Dedifferentiated amniotic fluid mesenchymal stem cell (primary cell): ENCODE data around the gene ZNF726.
"Not testable (repeated sequence)": the region's sequence is repeated elsewhere in the genome, so short reads cannot be mapped to it uniquely, and the experiment has no call there.

Experiments used
- DNase-seq: peaks from one replicate; pipeline ENCODE4 v3.0.0-alpha.2; 2016; ENCODE audit errors: extremely low spot score

The ZNF726 gene

DNA sequence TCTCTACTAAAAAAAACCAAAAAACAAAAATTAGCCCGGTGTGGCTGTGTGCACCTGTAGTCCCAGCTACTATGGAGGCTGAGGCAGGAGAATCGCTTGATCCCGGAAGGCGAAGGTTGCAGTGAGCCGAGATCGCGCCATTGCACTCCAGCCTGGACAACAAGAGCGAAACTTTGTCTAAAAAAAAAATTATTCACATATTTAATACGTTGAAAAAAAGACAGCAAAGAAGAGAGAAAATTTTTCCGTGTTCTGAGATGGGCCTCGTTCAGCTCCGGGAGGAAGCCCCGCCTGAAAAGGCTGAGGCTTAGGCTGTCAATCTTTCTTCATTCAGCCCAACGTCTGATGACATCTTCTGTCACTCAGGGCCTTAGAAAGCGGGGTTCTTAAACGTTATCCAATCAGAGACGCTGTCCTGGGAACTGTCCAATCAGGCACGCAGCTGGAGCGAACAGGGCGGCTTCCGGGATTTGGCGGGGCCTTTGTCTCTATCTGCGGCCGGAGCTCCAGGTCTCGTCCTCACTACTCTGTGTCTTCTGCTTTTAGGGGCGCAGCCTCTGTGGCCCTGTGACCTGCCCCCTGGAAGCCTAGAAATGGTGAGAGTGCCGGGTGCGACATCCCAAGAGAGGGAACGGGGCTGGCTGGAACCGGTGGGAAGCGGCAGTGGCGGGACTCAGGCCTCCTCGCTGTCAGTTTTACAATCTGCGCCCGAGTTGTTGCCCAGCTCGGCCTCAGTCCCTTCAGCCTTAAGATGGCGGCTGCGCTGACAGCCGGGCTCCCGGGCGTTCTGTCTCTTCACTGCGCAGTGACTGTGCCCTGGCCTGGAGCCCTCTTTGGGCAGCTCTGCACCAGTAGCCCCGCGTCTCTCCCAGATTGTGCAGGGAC is at the start of gene ZNF726:
Gene ZNF726 (plus strand): TSS at position 485 of the 885 bp plus-strand sequence. CDS start 109 bp downstream, at position 594.
- peak; percentile 98 for DNase-seq

DNA sequence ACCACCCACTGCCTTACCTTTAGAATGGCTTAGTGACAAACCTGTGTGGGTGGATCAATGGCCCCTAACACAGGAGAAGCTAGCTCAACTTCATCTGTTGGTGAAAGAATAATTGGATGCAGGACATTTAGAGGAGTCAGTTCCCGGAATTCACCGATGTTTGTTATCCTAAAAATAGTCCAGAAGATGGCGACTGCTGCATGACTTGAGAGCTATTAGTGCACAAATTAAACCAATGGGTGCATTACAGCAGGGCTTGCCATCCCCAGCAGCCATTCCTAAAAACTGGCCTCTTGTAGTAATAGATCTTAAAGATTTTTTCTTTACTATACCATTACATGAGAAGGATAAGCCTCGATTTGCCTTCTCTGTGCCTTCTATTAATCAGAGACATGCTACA is 46.8 kb upstream of the ZNF726 start:
- DNase-seq: no peak

- DNase-seq: no peak
Measured at GRCh38 chr19:23868630-23869029, 46.1 kb upstream of the ZNF726 start.

DNA sequence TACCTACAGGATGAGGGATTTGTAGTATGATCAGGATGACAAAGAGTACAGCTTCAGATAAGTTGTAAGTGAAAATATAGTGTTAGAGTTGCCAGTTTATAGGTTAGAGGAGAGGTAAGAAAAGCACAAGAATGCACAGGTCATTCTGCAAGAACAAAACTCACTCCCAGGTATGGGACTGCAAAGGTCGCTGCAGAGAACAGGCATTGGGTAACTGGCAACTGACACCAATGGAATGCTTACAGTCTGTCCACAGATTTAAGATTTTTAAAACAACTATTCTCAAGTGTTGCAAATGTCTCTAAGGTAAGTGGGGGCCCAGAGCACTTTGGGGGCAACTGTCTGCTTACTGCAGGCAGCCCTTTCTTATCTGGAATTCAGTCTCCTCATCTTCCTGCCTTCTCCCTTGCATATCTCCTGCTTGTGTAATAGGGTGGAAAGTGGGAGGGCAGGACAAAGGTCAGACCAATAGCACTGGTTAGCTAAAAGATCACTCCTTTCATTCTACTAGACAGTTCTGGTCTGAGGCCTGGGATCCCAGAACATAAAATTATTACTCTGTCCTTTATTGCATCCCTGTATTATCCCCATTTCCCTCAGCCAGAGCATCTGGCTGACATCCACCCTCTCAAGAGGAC is 42.3 kb upstream of the ZNF726 start:
- DNase-seq: no peak

GRCh38 chr19:23876261-23876660 is 38.4 kb upstream of the ZNF726 start:
- DNase-seq: no peak

DNA sequence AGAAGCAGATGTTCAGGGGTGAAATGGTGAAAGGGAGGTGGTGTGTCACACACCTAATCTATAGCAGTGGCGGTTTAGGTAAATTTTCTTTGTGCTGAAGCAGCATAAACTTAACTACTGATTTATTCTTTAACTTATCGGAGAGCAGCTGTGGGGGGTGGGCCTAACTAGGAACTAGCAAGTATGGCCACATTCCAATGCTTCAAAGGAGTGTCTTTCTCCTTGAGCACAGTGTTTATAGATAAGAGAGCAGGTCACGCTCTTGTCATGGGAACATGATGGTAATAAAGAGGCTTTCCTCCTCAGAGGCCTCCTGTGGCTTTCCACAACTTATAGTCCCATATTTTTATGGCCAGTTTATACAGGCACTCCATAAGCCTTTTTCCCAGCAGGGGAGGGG is 37.9 kb upstream of the ZNF726 start:
- not testable (repeated sequence) for DNase-seq

- no peak for DNase-seq
Measured at GRCh38 chr19:23882493-23882892, 32.2 kb upstream of the ZNF726 start.

GRCh38 chr19:23884363-23884762 is 30.3 kb upstream of the ZNF726 start:
- DNase-seq: no peak

- DNase-seq: no peak
Measured at GRCh38 chr19:23887642-23888041, 27.0 kb upstream of the ZNF726 start.

DNA sequence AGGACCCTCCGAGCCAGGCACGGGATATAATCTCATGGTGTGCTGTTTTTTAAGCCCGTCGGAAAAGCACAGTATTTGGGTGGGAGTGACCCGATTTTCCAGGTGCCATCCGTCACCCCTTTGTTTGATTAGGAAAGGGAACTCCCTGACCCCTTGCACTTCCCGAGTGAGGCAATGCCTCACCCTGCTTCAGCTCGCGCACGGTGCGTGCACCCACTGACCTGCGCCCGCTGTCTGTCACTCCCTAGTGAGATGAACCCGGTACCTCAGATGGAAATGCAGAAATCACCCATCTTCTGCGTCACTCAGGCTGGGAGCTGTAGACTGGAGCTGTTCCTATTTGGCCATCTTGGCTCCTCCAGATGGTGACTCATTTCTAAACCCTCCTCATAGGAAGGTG is 18.6 kb upstream of the ZNF726 start:
- DNase-seq: not testable (repeated sequence)

DNA sequence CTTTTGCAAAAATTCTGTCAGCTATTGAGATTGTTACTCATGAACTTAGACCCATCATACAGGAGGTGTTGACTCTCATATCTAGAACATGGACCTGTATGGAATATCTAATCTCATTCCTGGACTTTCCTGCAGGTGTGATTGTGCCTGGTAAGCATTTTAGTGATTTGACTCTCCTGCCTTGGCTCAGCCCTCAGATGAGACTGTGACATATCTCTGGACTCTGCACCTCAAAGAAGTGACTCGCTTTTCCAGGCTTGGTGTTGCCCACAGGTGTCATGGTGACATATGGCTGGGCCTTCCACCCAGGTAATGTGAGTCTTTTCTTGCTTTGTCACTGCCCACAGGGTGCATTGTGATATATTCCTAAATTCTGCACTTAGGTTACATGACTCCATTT is 17.8 kb upstream of the ZNF726 start:
- no peak for DNase-seq

DNA sequence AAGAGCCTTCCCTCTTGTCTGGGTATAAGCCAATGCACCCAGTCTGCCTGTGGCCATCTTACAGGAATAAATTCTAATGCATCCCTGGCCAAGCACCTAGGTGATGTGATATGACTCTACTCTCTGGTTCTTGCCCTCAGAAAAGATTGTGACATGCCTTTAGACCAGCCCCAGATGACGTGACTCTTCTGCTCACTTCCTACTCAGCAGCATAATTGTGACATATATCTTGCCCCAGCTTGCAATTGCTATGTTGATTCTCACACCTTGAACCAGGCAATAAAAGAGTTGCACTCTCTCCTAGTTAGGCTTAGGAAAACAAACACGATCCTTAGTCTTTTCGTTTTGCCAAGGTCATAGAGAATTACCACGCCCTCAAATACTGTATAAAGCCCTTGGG is 13.3 kb upstream of the ZNF726 start:
- DNase-seq: no peak

- DNase-seq: no peak
Measured at GRCh38 chr19:23904406-23904805, 10.3 kb upstream of the ZNF726 start.

DNA sequence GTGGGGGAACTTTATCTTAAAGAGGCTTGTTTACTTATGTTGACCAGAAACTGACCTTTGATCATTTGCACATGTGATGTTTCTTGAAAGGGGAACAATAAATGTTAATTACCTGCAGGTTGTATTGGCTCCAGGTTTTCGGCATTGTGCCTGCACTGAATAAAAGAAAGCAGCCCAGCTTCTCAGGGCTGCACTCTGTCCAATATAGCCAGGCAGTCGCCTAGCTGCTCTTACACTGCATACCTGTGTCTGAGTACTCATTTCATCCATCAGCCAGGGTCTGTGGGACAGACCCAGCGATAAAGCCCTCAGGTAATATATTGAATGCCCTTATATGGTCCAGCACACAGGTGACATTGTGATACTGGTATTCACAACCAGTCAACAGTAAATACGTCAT is 8.9 kb upstream of the ZNF726 start:
- no peak for DNase-seq

GRCh38 chr19:23906835-23907234 is 7.9 kb upstream of the ZNF726 start:
- DNase-seq: no peak

DNA sequence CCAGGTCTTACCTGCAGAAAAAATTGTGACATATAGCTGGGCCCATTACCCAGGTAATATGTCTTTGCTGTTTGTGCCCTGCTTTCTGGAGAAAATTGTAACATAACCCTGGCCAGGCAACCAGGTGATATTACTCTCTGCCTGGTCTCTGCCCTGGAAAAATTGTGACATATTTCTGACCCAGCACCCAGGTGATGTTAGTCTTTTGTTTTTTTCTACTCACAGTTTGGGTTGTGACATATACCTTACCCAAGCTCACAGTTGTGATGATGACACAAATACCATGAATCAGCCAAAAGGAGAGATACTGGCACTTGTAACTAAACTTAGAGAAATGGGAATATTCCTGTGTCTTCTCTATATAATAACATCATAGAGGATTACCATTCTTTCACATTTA is 6.5 kb upstream of the ZNF726 start:
- no peak for DNase-seq

- no peak for DNase-seq
Measured at GRCh38 chr19:23909222-23909621, 5.5 kb upstream of the ZNF726 start.

DNA sequence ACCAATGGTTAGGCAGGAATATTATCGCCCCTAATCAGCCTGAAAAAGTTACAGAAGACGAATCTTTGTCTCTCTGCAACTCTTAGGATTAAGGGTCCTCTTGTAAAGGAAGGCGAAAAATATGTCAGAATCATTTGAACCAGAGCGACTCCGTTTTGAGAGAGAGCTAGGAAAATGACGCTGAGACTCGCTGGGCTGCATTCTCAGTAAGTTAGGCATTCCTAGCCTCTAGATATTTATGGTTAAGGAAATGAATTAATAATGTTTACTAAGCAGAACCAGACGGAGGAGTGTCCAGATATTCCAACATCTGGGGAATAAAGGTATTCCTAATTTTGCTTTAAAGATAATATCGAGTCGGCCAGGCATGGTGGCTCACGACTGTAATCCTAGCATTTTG is 755 bp upstream of the ZNF726 start:
- DNase-seq: no peak

DNA sequence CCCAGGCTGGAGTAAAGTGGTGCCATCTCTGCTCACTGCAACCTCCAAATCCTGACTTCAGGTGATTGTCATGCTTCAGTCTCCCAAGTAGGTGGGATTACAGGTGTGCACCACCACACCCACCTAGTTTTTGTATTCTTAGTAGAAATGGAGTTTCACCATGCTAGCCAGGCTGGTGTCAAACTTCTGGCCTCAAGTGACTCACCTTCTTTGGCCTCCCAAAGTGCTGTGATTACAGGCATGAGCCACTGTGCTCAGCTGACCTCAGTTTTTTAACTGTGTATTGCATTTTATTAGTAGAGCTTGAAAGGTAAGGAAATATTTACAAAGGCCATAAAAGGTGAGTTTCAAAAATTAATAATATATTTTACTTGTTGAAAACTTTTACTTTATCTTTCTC is 2.3 kb downstream of the ZNF726 start:
- no peak for DNase-seq

DNA sequence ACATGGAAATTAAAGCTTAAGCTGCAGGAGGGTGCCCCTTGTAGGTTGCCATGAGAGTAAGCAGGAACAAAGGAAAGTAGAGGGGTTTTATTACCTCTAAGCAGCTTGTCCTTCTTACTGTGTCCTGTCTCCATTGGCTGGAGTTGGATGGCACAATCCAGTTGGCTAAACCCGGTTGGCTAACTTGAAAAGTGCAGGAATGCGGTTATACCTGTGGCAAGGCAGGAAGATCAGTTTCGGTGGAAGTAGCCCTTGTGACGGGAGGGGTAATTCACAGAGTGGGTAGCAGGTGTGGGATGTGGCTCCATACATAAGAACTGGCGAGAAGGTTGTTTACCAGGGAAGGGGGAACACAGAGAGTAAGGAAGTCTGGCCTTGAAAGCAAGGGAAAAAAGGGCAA is 3.2 kb downstream of the ZNF726 start:
- no peak for DNase-seq

DNA sequence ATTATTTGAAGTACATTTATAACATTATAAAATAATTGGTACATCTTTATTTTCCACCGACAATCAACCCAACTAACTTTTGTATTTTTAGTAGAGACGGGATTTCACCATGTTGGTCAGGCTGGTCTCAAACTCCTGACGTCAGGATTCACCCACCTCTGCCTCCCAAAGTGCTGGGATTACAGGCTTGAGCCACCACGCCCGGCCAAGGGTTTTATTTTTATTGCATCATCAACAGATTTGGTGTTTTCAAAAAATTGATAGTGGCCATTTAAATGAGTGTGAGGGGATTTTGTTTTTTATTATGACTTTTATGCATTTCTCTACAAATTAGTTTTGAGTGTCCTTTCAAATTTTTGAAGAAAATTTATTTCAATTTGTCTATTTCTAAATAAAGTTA is 10.6 kb downstream of the ZNF726 start:
- DNase-seq: no peak

DNA sequence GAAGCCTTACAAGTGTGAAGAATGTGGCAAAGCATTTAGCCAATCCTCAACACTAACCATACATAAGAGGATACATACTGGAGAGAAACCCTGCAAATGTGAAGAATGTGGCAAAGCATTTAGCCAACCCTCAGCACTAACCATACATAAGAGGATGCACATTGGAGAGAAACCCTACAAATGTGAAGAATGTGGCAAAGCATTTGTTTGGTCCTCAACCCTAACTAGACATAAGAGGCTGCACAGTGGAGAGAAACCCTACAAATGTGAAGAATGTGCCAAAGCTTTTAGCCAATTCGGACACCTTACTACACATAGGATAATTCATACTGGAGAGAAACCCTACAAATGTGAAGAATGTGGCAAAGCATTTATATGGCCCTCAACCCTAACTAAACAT is 18.2 kb downstream of the ZNF726 start:
- no peak for DNase-seq

GRCh38 chr19:23937031-23937430 is 22.3 kb downstream of the ZNF726 start:
- DNase-seq: not testable (repeated sequence)
